Suprapubic skin (tissue), 4 donors: Measurements from ENCODE around the gene SLCO4A1.

ENCODE experiments used
- POLR2A ChIP-seq, 2 donors: fragments of 450-650 bp; IDR thresholded peaks; one replicate each; pipeline ENCODE4 v1.6.1; 2017; ENCODE audit warnings: antibody characterized with exemption in 2 of 2, mild to moderate bottlenecking in 2 of 2, moderate library complexity in 2 of 2
- POLR2AphosphoS5 ChIP-seq, 3 donors: sonication (generic); formaldehyde crosslinking; IDR thresholded peaks; one replicate each; pipeline ENCODE4 v1.6.1; 2017; ENCODE audit warnings: antibody characterized with exemption in 3 of 3
- TF ChIP-seq, protein P1 (sequence below), 2 donors: fragments of 200-600 bp in 1 of 2; fragments of 450-650 bp in 1 of 2; sonication (generic) in 1 of 2; IDR thresholded peaks; one replicate each; pipeline ENCODE4 v1.5.1; 2016 to 2019; ENCODE audit warnings: antibody characterized with exemption in 2 of 2, mild to moderate bottlenecking in 1 of 2, moderate library complexity in 1 of 2

DNA sequence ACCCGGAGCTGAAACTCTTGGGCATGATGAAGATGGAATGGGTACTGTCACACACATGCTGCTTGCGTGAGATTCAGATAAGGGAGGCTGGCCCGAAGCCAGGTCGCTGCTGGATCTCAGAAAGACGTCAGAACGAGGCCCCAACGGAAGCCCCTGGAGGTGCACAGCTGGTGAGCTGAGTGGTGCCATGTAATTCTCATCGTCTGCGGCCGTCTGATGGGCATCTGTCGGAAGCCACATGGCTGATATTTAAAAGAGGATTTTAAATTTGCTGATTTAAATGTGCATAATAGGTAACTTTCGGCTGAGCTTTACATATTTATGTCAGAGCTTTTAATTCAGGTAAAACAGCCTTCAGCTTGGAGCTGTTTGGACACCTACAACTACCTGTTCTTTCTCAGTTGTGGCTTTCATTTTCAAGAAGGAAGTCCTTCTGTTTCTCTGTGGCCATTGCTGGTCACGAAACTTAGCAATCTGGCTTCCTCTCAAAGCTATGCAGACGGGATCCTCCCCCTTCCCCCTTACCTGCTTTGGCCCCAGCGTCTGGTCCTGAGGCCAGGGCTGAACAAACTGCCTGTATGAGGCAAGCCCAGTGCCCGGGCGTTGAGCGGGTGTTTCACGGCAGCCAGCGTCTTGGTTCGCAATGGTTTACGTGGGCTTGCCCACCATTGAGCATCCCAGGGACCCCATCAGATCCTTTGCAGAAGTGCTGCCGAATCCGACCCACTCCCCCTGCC, 9.2 kb downstream of the SLCO4A1 start:
- TF ChIP-seq, protein P1, sequence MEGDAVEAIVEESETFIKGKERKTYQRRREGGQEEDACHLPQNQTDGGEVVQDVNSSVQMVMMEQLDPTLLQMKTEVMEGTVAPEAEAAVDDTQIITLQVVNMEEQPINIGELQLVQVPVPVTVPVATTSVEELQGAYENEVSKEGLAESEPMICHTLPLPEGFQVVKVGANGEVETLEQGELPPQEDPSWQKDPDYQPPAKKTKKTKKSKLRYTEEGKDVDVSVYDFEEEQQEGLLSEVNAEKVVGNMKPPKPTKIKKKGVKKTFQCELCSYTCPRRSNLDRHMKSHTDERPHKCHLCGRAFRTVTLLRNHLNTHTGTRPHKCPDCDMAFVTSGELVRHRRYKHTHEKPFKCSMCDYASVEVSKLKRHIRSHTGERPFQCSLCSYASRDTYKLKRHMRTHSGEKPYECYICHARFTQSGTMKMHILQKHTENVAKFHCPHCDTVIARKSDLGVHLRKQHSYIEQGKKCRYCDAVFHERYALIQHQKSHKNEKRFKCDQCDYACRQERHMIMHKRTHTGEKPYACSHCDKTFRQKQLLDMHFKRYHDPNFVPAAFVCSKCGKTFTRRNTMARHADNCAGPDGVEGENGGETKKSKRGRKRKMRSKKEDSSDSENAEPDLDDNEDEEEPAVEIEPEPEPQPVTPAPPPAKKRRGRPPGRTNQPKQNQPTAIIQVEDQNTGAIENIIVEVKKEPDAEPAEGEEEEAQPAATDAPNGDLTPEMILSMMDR (IDR thresholded peaks at IDR 0.05) = no peak
- TF ChIP-seq POLR2AphosphoS5 (IDR thresholded peaks at IDR 0.05) (no peak), POLR2A (IDR thresholded peaks at IDR 0.05) (no peak)
